UCSD-AML1 (cell line): ENCODE results near the gene NAPA.

Experiments used
- DNase-seq: peaks from one replicate; lab custom pipeline; 2025; ENCODE audit not compliant: unreplicated experiment; lab: John Stamatoyannopoulos, UW

NAPA gene

GRCh38 chr19:47514869-47515588 lies at the start of gene NAPA:
Gene NAPA, minus strand, starts transcription at chr19:47515063. Its CDS starts 123 bp downstream, at chr19:47514940.
- DNase-seq = peak; percentile 100

DNA sequence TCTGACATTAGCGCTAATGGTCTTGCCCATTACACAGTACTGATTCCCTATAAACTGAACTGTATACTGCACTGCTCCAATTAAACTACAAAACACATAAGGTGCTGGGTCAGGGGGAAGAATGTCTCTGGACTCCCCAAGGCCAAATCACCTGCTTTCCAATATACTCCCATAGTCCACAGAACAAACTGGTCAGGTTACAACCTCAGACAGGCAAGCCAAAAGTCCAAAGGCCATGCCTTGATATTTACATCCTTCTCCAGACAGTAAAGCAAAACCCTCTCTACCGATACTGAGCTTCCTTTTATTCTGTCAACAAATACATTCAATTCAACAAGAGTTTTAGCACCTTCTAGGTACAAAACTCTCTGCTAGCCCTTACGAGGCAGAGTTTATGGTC lies 49.2 kb upstream of the NAPA start:
- DNase-seq = no peak

- DNase-seq = no peak
Observed at GRCh38 chr19:47561440-47562057, 46.7 kb upstream of the NAPA start.

- no peak for DNase-seq
Observed at GRCh38 chr19:47560999-47561398, 46.1 kb upstream of the NAPA start.

DNA sequence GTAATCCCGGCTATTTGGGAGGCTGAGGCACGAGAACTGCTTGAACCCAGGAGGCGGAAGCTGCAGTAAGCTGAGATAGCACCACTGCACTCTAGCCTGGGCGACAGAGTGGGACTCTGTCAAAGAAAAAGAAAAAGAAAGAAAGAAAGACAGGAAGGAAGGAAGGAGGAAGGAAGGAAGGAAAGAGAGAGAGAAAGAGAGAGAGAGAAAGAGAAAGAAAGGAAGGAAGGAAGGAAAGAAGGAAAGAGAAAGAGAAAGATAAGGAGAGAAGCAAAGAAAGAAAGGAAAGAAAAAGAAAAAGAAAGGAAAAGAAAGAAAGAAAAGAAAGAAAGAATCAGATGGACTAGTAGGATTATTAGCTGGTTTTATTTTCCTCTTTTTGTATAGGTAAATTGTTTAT lies 35.3 kb upstream of the NAPA start:
- no peak for DNase-seq

GRCh38 chr19:47549261-47549862 lies 34.5 kb upstream of the NAPA start:
- DNase-seq = no peak

- DNase-seq = no peak
Observed at GRCh38 chr19:47547199-47547598, 32.3 kb upstream of the NAPA start.

GRCh38 chr19:47545061-47545948 lies 30.4 kb upstream of the NAPA start:
- no peak for DNase-seq

- no peak for DNase-seq
Observed at GRCh38 chr19:47544476-47544875, 29.6 kb upstream of the NAPA start.

- no peak for DNase-seq
Observed at GRCh38 chr19:47544075-47544474, 29.2 kb upstream of the NAPA start.

GRCh38 chr19:47542030-47542475 lies 27.2 kb upstream of the NAPA start:
- DNase-seq = no peak

- no peak for DNase-seq
Observed at GRCh38 chr19:47541518-47541917, 26.7 kb upstream of the NAPA start.

GRCh38 chr19:47540748-47541147 lies 25.9 kb upstream of the NAPA start:
- DNase-seq = no peak

GRCh38 chr19:47539747-47540311 lies 25.0 kb upstream of the NAPA start:
- peak; percentile 22 for DNase-seq

DNA sequence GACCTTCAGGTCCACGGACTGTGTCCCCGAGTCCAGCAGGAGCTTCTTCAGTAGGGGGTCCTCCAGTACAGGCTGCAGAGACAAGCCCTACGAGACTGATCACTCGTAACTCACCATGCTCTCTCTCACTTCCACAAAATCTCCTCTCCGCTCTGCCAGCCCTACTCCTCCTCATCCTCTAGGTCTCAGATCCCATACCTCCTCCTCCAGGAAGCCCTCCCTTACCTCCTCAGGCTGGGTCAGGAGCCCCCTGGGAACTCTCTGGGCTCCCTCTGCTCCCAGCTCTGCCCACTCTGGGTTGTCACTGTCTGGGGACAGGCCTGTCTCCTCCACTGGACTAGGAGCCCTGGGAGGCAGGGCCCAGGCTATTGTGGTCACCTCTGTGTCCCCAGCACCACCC lies 23.9 kb upstream of the NAPA start:
- DNase-seq = no peak

DNA sequence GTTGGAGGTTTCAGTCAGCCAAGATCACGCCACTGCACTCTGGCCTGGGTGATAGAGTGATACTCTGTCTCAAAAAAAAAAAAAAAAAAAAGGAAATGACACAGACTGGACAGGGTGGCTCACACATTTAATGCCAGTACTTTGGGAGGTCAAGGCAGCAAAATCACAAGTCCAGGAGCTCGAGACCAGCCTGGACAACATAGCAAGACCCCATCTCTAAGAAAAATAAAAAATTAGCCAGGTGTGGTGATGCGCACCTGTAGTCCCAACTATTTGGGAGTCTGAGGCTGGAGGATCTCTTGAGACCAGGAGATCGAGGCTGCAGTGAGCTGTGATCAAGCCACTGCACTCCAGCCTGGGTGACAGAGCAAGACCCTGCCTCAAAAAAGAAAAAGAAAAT lies 22.6 kb upstream of the NAPA start:
- DNase-seq = no peak

GRCh38 chr19:47534628-47535027 lies 19.8 kb upstream of the NAPA start:
- no peak for DNase-seq

DNA sequence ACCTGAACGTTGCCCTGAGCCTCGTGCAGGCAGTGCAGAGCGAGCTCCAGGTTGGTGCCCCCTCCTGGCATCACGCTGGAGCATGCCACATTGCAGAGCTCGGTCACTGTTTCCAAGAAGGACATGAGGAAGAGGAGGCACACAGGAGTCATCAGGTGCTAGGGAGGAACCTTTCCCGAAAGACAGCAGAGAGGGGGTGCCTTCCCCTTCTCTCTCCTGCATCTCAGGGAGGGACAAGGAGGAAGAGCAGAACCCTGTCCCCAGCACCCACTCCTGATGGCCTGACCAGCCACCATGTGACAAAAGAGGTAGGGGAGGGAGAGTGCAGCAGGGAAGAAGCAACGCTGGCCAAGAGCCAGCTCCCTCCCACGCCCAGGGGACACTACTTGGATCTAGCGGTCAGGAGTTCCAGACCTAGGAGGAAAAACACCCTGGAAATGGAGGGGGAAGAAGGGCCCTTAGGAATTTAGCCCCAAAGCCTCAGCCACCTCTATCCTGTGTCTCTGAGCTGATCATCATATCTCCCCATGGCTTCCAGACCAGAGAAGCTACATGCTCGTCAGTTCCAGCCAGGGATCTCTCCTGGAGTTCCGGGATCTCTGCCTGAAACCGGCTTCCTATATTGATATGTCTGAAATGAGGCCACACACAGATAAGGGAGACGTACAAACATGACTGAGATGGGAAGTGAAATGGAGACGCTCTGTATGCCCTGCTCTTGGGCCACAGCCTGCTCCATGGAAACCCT lies 17.0 kb upstream of the NAPA start:
- DNase-seq = no peak

GRCh38 chr19:47529018-47529742 lies 14.3 kb upstream of the NAPA start:
- DNase-seq = no peak

DNA sequence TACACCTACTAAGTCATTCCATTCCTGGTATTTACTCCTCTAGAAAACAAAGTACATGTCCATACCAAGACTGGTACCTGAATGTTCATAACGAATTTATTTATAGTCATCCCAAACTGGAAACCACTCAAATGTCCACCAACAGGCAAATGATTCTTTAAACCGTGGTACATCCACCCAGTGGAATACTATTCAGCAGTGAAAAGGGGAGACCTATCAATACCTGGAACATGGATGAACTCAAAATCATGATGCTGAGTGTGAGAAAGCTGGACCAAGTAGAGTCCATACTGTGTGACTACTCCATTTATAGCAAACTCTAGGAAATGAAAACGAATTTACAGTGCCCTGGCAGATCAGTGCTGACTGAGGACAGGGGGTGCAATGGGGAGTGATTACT lies 11.9 kb upstream of the NAPA start:
- no peak for DNase-seq
